ENCODE results near the gene DLX6. TPM values are rescaled to one million over a fixed set of nuclear protein-coding genes. Genes with fewer than 3 reads are reported as not detected.

The DLX6 gene
- total RNA-seq, 1 donor from 2014 or later: 0.26 TPM

DNA sequence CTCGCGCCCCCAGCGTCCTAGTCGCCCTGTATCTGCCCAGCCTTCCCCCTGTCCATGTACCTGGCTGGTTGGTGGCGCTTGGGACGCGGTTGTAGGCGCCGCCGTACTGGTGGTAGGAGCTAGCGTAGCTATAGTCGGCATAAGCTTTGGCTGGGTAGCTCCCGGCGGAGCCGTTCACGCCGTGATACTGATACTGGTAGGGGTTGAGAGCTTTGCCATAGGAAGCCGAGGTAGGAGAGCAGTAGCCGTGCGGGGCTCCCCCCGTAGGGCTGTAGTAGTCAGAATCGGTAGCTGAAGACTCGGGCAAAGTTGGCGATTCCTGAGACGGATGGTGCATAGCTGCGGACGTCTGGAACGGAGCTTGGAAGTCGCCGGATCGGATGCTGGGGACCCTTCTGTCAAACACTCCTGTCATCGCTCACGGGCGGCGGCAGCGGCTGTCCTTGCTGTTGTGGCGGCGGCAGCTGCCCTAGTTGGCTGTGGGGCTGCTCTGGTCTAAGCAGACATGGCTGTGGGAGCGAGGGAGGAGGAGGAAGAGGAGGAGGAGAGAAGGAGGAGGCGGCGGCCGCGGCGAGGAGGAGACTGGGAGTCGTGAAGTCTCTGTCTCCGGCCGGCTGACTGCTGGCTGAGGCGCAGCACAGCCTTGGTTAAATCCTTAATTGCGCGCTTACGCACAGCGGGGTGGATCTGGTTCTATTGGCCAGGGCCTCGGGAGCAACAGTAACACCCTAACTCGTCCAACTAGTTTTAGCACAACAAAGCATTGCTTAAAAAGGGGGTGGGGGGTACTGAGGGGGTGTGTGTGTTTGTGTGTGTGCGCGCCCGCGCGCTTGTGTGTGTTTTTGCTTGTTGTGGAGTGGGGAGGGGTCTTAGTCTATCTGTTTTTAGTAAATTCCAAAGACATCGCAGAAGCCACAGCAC lies 19.1 kb downstream of the DLX6 start, which contains the start of gene DLX5:
DLX5 (minus strand) TSS at position 623 of the 921 bp plus-strand sequence; CDS start at position 415, 208 bp downstream.
- TF ChIP-seq, protein P1, sequence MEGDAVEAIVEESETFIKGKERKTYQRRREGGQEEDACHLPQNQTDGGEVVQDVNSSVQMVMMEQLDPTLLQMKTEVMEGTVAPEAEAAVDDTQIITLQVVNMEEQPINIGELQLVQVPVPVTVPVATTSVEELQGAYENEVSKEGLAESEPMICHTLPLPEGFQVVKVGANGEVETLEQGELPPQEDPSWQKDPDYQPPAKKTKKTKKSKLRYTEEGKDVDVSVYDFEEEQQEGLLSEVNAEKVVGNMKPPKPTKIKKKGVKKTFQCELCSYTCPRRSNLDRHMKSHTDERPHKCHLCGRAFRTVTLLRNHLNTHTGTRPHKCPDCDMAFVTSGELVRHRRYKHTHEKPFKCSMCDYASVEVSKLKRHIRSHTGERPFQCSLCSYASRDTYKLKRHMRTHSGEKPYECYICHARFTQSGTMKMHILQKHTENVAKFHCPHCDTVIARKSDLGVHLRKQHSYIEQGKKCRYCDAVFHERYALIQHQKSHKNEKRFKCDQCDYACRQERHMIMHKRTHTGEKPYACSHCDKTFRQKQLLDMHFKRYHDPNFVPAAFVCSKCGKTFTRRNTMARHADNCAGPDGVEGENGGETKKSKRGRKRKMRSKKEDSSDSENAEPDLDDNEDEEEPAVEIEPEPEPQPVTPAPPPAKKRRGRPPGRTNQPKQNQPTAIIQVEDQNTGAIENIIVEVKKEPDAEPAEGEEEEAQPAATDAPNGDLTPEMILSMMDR (conservative IDR thresholded peaks at IDR 0.05): no peak
- H3K27me3 Mint-ChIP-seq (ENCODE audit: low read depth): peaks cover 98% of the 10 kb centered on the region
- no peaks in the 10 kb centered on the region for H3K9me3 Mint-ChIP-seq
- H3K27ac Mint-ChIP-seq (ENCODE audit: unreplicated experiment): no peak within 1 kb of the TSS
- peaks cover 52% of the 10 kb centered on the region for H3K4me1 Mint-ChIP-seq
- DNase-seq (ENCODE audit: low read depth, low spot score): peak; percentile 15
- H3K36me3 Mint-ChIP-seq (ENCODE audit: low read depth): no peaks in the 10 kb centered on the region
- H3K4me3 Mint-ChIP-seq: peak within 1 kb of the TSS; percentile 78

DNA sequence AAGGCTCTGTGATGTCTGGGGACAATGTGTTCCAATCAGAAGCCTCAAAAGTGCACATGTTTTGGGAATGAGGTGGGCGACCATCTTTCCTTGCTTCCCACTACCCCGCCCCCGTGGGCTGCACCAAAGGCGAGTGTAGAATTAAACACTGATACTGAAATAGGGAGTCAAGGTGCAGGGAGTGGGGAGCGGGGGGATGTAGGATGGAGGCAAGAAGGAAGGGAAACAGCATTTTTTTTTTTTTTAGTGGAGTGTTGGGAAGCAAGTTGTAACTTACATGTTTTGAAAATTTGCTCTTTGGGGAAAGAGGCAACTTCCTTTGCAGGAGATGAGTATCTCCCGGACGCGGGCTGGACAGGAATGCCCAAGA lies 19.8 kb downstream of the DLX6 start:
- Mint-ChIP-seq H3K27me3 (ENCODE audit: low read depth) (peaks cover 98% of the 10 kb centered on the region), H3K36me3 (ENCODE audit: low read depth) (no peaks in the 10 kb centered on the region), H3K4me3 (peak overlapping the region; percentile 49), H3K9me3 (no peaks in the 10 kb centered on the region), H3K4me1 (peaks cover 52% of the 10 kb centered on the region), H3K27ac (ENCODE audit: unreplicated experiment) (no peak overlapping the region)
- DNase-seq (ENCODE audit: low read depth, low spot score): no peak
- TF ChIP-seq, protein P1 (conservative IDR thresholded peaks at IDR 0.05): no peak

DNA sequence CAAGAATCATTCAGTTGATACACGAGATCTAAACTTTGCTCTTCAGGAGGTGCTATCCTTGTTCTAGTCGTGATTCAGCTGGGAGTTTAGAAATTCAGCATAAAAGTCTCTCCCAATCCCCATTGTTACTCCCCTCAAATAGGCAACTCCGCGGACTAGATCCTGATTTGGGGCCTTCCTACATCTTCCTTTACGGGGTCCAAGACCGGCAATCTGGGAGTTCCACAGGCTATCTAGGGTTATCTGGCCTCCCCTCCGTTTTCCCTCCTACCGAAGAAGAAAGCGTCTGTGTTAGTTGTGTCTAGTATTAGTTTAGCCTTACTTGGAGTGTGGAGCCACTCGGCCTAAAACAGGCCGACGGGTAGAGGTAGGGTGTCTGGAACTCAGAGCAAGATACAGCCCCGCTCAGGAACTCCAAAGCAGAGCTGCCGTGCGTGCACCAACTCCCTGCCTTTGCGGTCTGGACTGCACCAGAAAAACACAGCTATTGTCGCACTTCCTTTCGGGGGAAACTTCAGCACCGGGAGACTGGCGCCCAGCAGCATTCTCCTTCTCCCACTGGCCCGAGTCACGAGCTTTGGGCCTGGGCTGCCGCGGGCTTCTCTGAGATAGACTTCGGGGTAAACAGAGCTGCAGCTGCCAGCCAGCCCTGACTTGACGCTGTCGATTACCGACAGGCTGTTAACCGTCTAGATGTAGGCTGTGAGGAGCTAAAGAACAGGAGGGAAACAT lies 20.8 kb downstream of the DLX6 start:
- TF ChIP-seq, protein P1 (conservative IDR thresholded peaks at IDR 0.05): no peak
- Mint-ChIP-seq H3K27ac (ENCODE audit: unreplicated experiment) (no peak overlapping the region), H3K27me3 (ENCODE audit: low read depth) (peaks cover 98% of the 10 kb centered on the region), H3K4me3 (peak overlapping the region; percentile 47), H3K4me1 (peaks cover 48% of the 10 kb centered on the region), H3K36me3 (ENCODE audit: low read depth) (no peaks in the 10 kb centered on the region), H3K9me3 (no peaks in the 10 kb centered on the region)
- peak; percentile 18 for DNase-seq (ENCODE audit: low read depth, low spot score)

DNA sequence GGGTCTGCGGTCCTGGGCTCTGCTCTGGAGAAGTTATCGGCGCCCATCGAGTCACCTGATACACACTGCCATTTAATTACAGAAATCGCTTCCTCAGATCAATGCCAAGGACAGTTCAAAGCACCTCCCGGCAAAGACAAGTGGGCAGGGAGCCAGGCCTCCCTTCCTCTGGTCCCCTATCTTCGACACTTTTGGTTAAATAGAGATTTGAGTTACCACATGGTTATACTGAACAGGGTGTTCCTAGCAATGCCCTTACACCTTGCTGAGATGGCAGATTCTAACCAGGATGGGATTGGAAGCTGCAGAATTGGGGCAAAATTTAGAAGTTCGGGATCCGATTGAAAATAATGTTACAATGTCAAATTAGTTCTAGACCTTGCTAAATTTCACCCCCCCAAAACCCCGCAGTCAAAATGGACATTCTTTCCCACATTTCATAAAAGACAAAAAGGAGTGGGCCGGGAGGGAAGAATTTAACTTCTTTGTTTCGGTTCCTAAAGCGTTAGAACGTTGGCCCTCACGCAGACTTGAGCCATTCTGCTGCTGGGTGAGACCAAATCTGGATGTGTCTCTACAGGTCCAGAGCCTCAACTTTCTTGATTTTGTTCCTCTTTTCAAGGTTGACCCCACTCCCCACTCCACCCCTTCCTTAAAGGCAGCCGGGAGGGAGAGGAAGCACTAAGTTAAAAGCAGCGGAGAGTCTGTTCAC lies 21.5 kb downstream of the DLX6 start:
- H3K9me3 Mint-ChIP-seq: no peaks in the 10 kb centered on the region
- H3K4me3 Mint-ChIP-seq: peak overlapping the region; percentile 84
- TF ChIP-seq, protein P1 (conservative IDR thresholded peaks at IDR 0.05): no peak
- H3K4me1 Mint-ChIP-seq: peaks cover 43% of the 10 kb centered on the region
- no peak overlapping the region for H3K27ac Mint-ChIP-seq (ENCODE audit: unreplicated experiment)
- no peak for DNase-seq (ENCODE audit: low read depth, low spot score)
- peaks cover 98% of the 10 kb centered on the region for H3K27me3 Mint-ChIP-seq (ENCODE audit: low read depth)
- no peaks in the 10 kb centered on the region for H3K36me3 Mint-ChIP-seq (ENCODE audit: low read depth)

Measured in neural crest cell (in vitro differentiated cells).